ENCODE data around the gene UBE2R2. TPM values are rescaled to one million over a fixed set of nuclear protein-coding genes. Genes with fewer than 3 reads are reported as not detected.
"Not testable (repeated sequence)": the region's sequence is repeated elsewhere in the genome, so short reads cannot be mapped to it uniquely, and the experiment has no call there.

Gene UBE2R2
- polyA plus RNA-seq, 1 donor from 2014 or later = 45.0 TPM

GRCh38 chr9:33823801-33824200 is 6.8 kb downstream of the UBE2R2 start:
- TF ChIP-seq MXI1 (conservative IDR thresholded peaks at IDR 0.05; ENCODE audit: poor library complexity, severe bottlenecking) (no peak), EP300 (conservative IDR thresholded peaks at IDR 0.05; ENCODE audit: poor library complexity, severe bottlenecking) (no peak), EZH2 (IDR thresholded peaks at IDR 0.05; ENCODE audit: borderline replicate concordance, insufficient read depth, low read length, poor library complexity, severe bottlenecking) (no peak), RAD21 (conservative IDR thresholded peaks at IDR 0.05) (no peak), CTCF (IDR thresholded peaks at IDR 0.05; ENCODE audit: poor library complexity, severe bottlenecking) (no peak), REST (IDR thresholded peaks at IDR 0.05; ENCODE audit: borderline replicate concordance) (no peak), SMC3 (conservative IDR thresholded peaks at IDR 0.05; ENCODE audit: poor library complexity) (no peak), POLR2AphosphoS5 (IDR thresholded peaks at IDR 0.05) (no peak), TAF1 (IDR thresholded peaks at IDR 0.05; ENCODE audit: low read depth) (no peak)
- H3K36me3 ChIP-seq (ENCODE audit: insufficient read depth, low read length) = no peaks in the 10 kb centered on the region
- no peaks in the 10 kb centered on the region for H4K20me1 ChIP-seq (ENCODE audit: insufficient read depth)
- H3K9me3 ChIP-seq (ENCODE audit: low read length) = no peaks in the 10 kb centered on the region
- H2AFZ ChIP-seq (ENCODE audit: low read depth, low read length) = no peak overlapping the region
- H3K27me3 ChIP-seq (ENCODE audit: insufficient read depth, low read depth, low read length) = no peaks in the 10 kb centered on the region
- H3K9ac ChIP-seq (ENCODE audit: low read length) = no peak overlapping the region
- no peaks in the 10 kb centered on the region for H3F3A ChIP-seq (ENCODE audit: insufficient read depth, low read length, poor library complexity, severe bottlenecking)
- H3K79me2 ChIP-seq (replicated peaks; ENCODE audit: insufficient read depth, low read length) = peaks cover 94% of the 10 kb centered on the region
- no peak overlapping the region for H3K4me2 ChIP-seq (ENCODE audit: low read length)
- H3K9me2 ChIP-seq (ENCODE audit: insufficient read depth, low read length) = no peaks in the 10 kb centered on the region
- H3K27ac ChIP-seq (ENCODE audit: low read length) = no peak overlapping the region
- H3K4me3 ChIP-seq (ENCODE audit: low read length) = no peak overlapping the region

- not testable (repeated sequence) for H4K20me1 ChIP-seq (ENCODE audit: insufficient read depth); H3K4me2 ChIP-seq (ENCODE audit: low read length)
Measured at GRCh38 chr9:33827285-33827684, 10.3 kb downstream of the UBE2R2 start.

GRCh38 chr9:33829641-33830230 is 12.8 kb downstream of the UBE2R2 start:
- not testable (repeated sequence) for H3K9me3 ChIP-seq (ENCODE audit: low read length); H2AFZ ChIP-seq (ENCODE audit: low read depth, low read length); H3K27me3 ChIP-seq (ENCODE audit: insufficient read depth, low read depth, low read length); H4K20me1 ChIP-seq (ENCODE audit: insufficient read depth); H3K4me3 ChIP-seq (ENCODE audit: low read length); H3K4me2 ChIP-seq (ENCODE audit: low read length); H3K36me3 ChIP-seq (ENCODE audit: insufficient read depth, low read length); H3K9me2 ChIP-seq (ENCODE audit: insufficient read depth, low read length); H3K9ac ChIP-seq (ENCODE audit: low read length); H3K27ac ChIP-seq (ENCODE audit: low read length); H3F3A ChIP-seq (ENCODE audit: insufficient read depth, low read length, poor library complexity, severe bottlenecking)
- H3K79me2 ChIP-seq (replicated peaks; ENCODE audit: insufficient read depth, low read length) = peaks cover 88% of the 10 kb centered on the region

More at GRCh38 chr9:33827285-33827684, 10.3 kb downstream of the UBE2R2 start:
- not testable (repeated sequence) for H2AFZ ChIP-seq (ENCODE audit: low read depth, low read length); H3K9me2 ChIP-seq (ENCODE audit: insufficient read depth, low read length); H3K27me3 ChIP-seq (ENCODE audit: insufficient read depth, low read depth, low read length); H3K36me3 ChIP-seq (ENCODE audit: insufficient read depth, low read length); H3K27ac ChIP-seq (ENCODE audit: low read length); H3K9me3 ChIP-seq (ENCODE audit: low read length); H3F3A ChIP-seq (ENCODE audit: insufficient read depth, low read length, poor library complexity, severe bottlenecking); H3K9ac ChIP-seq (ENCODE audit: low read length); H3K4me3 ChIP-seq (ENCODE audit: low read length)
- H3K79me2 ChIP-seq (replicated peaks; ENCODE audit: insufficient read depth, low read length) = peaks cover 88% of the 10 kb centered on the region

Measured in neural cell (in vitro differentiated cells).